Neural cell (in vitro differentiated cells): ENCODE results near the gene OGFOD2. TPM values are rescaled to one million over a fixed set of nuclear protein-coding genes. Genes with fewer than 3 reads are reported as not detected.

Experiments
- H2AFZ ChIP-seq: fragments of 200-600, 300-800 bp; sonication (generic), shearing (Covaris generic); 2 replicates; pipeline ENCODE4 v1.6.0; 2014; ENCODE audit warnings: low read depth, mild to moderate bottlenecking, antibody characterized with exemption, low read length, moderate library complexity
- H3F3A ChIP-seq: fragments of 200-600 bp; shearing (Covaris generic); 2 replicates; pipeline ENCODE4 v1.6.1; 2016; ENCODE audit warnings: mild to moderate bottlenecking, moderate library complexity, mixed read lengths, antibody characterized with exemption, low read length; ENCODE audit not compliant: insufficient read depth, poor library complexity, severe bottlenecking
- H3K27ac ChIP-seq: fragments of 200-600, 300-800 bp; sonication (generic), shearing (Covaris generic); 2 replicates; pipeline ENCODE4 v1.5.1; 2014; ENCODE audit warnings: mild to moderate bottlenecking, low read length, moderate library complexity
- H3K27me3 ChIP-seq: fragments of 300-800, 200-600 bp; sonication (generic), shearing (Covaris generic); 2 replicates; pipeline ENCODE4 v1.6.0; 2014; ENCODE audit warnings: mild to moderate bottlenecking, low read depth, low read length, moderate library complexity; ENCODE audit not compliant: insufficient read depth
- H3K36me3 ChIP-seq: fragments of 300-800, 200-600 bp; sonication (generic), shearing (Covaris generic); 2 replicates; pipeline ENCODE4 v1.5.1; 2014; ENCODE audit warnings: mild to moderate bottlenecking, antibody characterized with exemption, low read length, moderate library complexity; ENCODE audit not compliant: insufficient read depth
- H3K4me2 ChIP-seq: fragments of 300-800, 200-600 bp; sonication (generic), shearing (Covaris generic); 2 replicates; pipeline ENCODE4 v1.6.0; 2014; ENCODE audit warnings: mild to moderate bottlenecking, low read length
- H3K4me3 ChIP-seq: fragments of 300-800, 200-600 bp; sonication (generic), shearing (Covaris generic); 2 replicates; pipeline ENCODE4 v1.5.1; 2014; ENCODE audit warnings: mild to moderate bottlenecking, low read length, moderate library complexity
- H3K79me2 ChIP-seq: fragments of 200-600 bp; shearing (Covaris generic); replicated peaks from 2 replicates; pipeline ENCODE4 v1.6.0; 2014; ENCODE audit warnings: mild to moderate bottlenecking, low read length, moderate library complexity; ENCODE audit not compliant: insufficient read depth
- H3K9ac ChIP-seq: fragments of 300-800, 200-600 bp; sonication (generic), shearing (Covaris generic); 2 replicates; pipeline ENCODE4 v1.6.1; 2016; ENCODE audit warnings: mild to moderate bottlenecking, low read length, mixed read lengths
- H3K9me2 ChIP-seq: fragments of 200-600 bp; shearing (Covaris generic); 2 replicates; pipeline ENCODE4 v1.6.1; 2016; ENCODE audit warnings: mild to moderate bottlenecking, low read length, mixed read lengths; ENCODE audit not compliant: insufficient read depth
- H3K9me3 ChIP-seq: fragments of 200-600, 300-800 bp; sonication (generic), shearing (Covaris generic); 2 replicates; pipeline ENCODE4 v1.6.1; 2016; ENCODE audit warnings: mild to moderate bottlenecking, mixed run types, low read length, moderate library complexity, mixed read lengths
- H4K20me1 ChIP-seq: fragments of 200-600 bp; shearing (Covaris generic); 2 replicates; pipeline ENCODE4 v1.6.1; 2016; ENCODE audit warnings: mild to moderate bottlenecking, mixed run types; ENCODE audit not compliant: insufficient read depth
- CTCF ChIP-seq: fragments of 450-650 bp; IDR thresholded peaks from 2 replicates; pipeline ENCODE4 v1.5.1; 2014; ENCODE audit warnings: antibody characterized with exemption, mild to moderate bottlenecking, moderate library complexity; ENCODE audit not compliant: poor library complexity, severe bottlenecking
- EP300 ChIP-seq: fragments of 450-650 bp; conservative IDR thresholded peaks from 2 replicates; pipeline ENCODE4 v1.6.1; 2014; ENCODE audit warnings: antibody characterized with exemption, mild to moderate bottlenecking, moderate library complexity; ENCODE audit not compliant: poor library complexity, severe bottlenecking
- EZH2 ChIP-seq: fragments of 200-600, 300-800 bp; shearing (Covaris generic), sonication (generic); IDR thresholded peaks from 2 replicates; pipeline ENCODE4 v1.6.1; 2014; ENCODE audit warnings: antibody characterized with exemption, low read length, borderline replicate concordance, mild to moderate bottlenecking; ENCODE audit not compliant: insufficient read depth, poor library complexity, severe bottlenecking
- POLR2AphosphoS5 ChIP-seq: IDR thresholded peaks from 2 replicates; pipeline ENCODE4 v1.6.1; 2012
- RAD21 ChIP-seq: fragments of 450-650 bp; conservative IDR thresholded peaks from 2 replicates; pipeline ENCODE4 v1.6.1; 2014; ENCODE audit warnings: antibody characterized with exemption, mild to moderate bottlenecking, moderate library complexity
- REST ChIP-seq: IDR thresholded peaks from 2 replicates; pipeline ENCODE4 v1.6.1; 2012; ENCODE audit warnings: borderline replicate concordance
- SMC3 ChIP-seq: fragments of 450-650 bp; conservative IDR thresholded peaks from 2 replicates; pipeline ENCODE4 v1.6.1; 2014; ENCODE audit warnings: antibody characterized with exemption, mild to moderate bottlenecking, moderate library complexity; ENCODE audit not compliant: poor library complexity
- TAF1 ChIP-seq: IDR thresholded peaks from 2 replicates; pipeline ENCODE4 v1.6.1; 2012; ENCODE audit warnings: low read depth
- polyA plus RNA-seq: library from polyadenylated mRNA; depleted of rRNA; stranded (reverse); fragments of >200 nt; gene quantifications from 2 replicates; pipeline ENCODE4 v1.2.3, GENCODE V29; 2014

Gene OGFOD2
- polyA plus RNA-seq, 1 donor from 2014 or later, result 27.8 TPM

- no peaks in the 10 kb centered on the region for H3F3A ChIP-seq
- H3K27me3 ChIP-seq, result no peaks in the 10 kb centered on the region
- no peak overlapping the region for H3K27ac ChIP-seq
- H3K36me3 ChIP-seq, result no peaks in the 10 kb centered on the region
- H2AFZ ChIP-seq, result no peak overlapping the region
- no peaks in the 10 kb centered on the region for H3K9me3 ChIP-seq
- H3K9me2 ChIP-seq, result no peaks in the 10 kb centered on the region
- H3K9ac ChIP-seq, result no peak overlapping the region
- TF ChIP-seq REST (no peak), TAF1 (no peak)
- H3K4me3 ChIP-seq, result no peak overlapping the region
- no peak overlapping the region for H3K4me2 ChIP-seq
- H3K79me2 ChIP-seq, result no peaks in the 10 kb centered on the region
- no peaks in the 10 kb centered on the region for H4K20me1 ChIP-seq
These were observed 13.7 kb downstream of the OGFOD2 start for GRCh38 chr12:122988612-122989212.

- H3K9ac ChIP-seq, result no peak overlapping the region
- H3K4me2 ChIP-seq, result no peak overlapping the region
- TF ChIP-seq POLR2AphosphoS5, result no peak
- no peak for TF ChIP-seq TAF1
- no peak for TF ChIP-seq CTCF
- no peak for TF ChIP-seq EZH2
- no peak for TF ChIP-seq SMC3
- no peak for TF ChIP-seq EP300
- no peak for TF ChIP-seq RAD21
- TF ChIP-seq REST, result no peak
- H3F3A ChIP-seq, result no peaks in the 10 kb centered on the region
- no peaks in the 10 kb centered on the region for H3K27me3 ChIP-seq
- H4K20me1 ChIP-seq, result no peaks in the 10 kb centered on the region
- H2AFZ ChIP-seq, result no peak overlapping the region
- H3K79me2 ChIP-seq, result no peaks in the 10 kb centered on the region
- H3K9me2 ChIP-seq, result no peaks in the 10 kb centered on the region
- no peaks in the 10 kb centered on the region for H3K9me3 ChIP-seq
- H3K27ac ChIP-seq, result no peak overlapping the region
- H3K36me3 ChIP-seq, result no peaks in the 10 kb centered on the region
- H3K4me3 ChIP-seq, result no peak overlapping the region
These were observed 14.3 kb downstream of the OGFOD2 start for GRCh38 chr12:122989225-122989839.
